Heart left ventricle (tissue), 16 donors: ENCODE data around the gene LCLAT1. TPM values are rescaled to one million over a fixed set of nuclear protein-coding genes. Genes with fewer than 3 reads are reported as not detected.
A peak's percentile ranks its signal among the peaks of the same experiment; 100 is the strongest.

Source experiments
- ATAC-seq, 4 donors: fragments of 200-7000 bp; cut with Tn5 transposase; one replicate each; pipeline ENCODE4 v1.9.1; 2020 to 2022; ENCODE audit warnings: moderate library complexity in 4 of 4, mild to moderate bottlenecking in 3 of 4, moderate number of reproducible peaks in 1 of 4
- DNase-seq, 5 donors: peaks; one replicate each; pipeline ENCODE4 v3.0.0-alpha.2; 2020
- H3K27ac ChIP-seq, 12 donors: fragments of 200-600 bp; sonication (generic) in 4 of 12; one replicate each; pipeline versions ENCODE4 v1.5.0 to v1.8.0; 2016 to 2022; ENCODE audit warnings: mild to moderate bottlenecking in 2 of 12
- H3K27me3 ChIP-seq, 9 donors: fragments of 200-600 bp; sonication (generic) in 2 of 9; one replicate each; pipeline versions ENCODE4 v1.5.1 to v1.8.0; 2016 to 2022; ENCODE audit warnings: mild to moderate bottlenecking in 3 of 9
- H3K36me3 ChIP-seq, 9 donors: fragments of 200-600 bp; sonication (generic) in 2 of 9; one replicate each; pipeline versions ENCODE4 v1.5.0 to v1.8.0; 2018 to 2022; ENCODE audit warnings: mild to moderate bottlenecking in 2 of 9
- H3K4me1 ChIP-seq, 12 donors: fragments of 200-600 bp; sonication (generic) in 4 of 12; one replicate each; pipeline versions ENCODE4 v1.5.0 to v1.8.0; 2016 to 2022; ENCODE audit warnings: mild to moderate bottlenecking in 3 of 12
- H3K4me3 ChIP-seq, 12 donors: fragments of 200-600 bp; sonication (generic) in 4 of 12; one replicate each; pipeline versions ENCODE4 v1.5.0 to v1.8.0; 2017 to 2022; ENCODE audit warnings: mild to moderate bottlenecking in 9 of 12, moderate library complexity in 4 of 12
- H3K9me3 ChIP-seq, 12 donors: fragments of 200-600 bp; sonication (generic) in 4 of 12; one replicate each; pipeline versions ENCODE4 v1.5.0 to v1.8.0; 2016 to 2022; ENCODE audit warnings: mild to moderate bottlenecking in 1 of 12
- CTCF ChIP-seq, 12 donors: fragments of 200-600 bp; sonication (generic) in 4 of 12; IDR thresholded peaks; one replicate each; pipeline versions ENCODE4 v1.5.0 to v1.8.0; 2018 to 2022; ENCODE audit warnings: antibody characterized with exemption in 12 of 12, mild to moderate bottlenecking in 5 of 12
- POLR2A ChIP-seq, 2 donors: fragments of 450-650 bp; IDR thresholded peaks; one replicate each; pipeline ENCODE4 v1.6.1; 2017; ENCODE audit warnings: antibody characterized with exemption in 2 of 2, mild to moderate bottlenecking in 2 of 2, moderate library complexity in 2 of 2
- WGBS, 4 donors: extraction: QIAGEN DNeasy Blood & Tissue Kit in 2 of 4; methylation state at CpG; one replicate each; pipeline versions ENCODE4 v1.1.5 to v1.1.7; 2013 to 2018; 5-methylcytosine and 5-hydroxymethylcytosine counted together
- intact Hi-C, 10 donors: fragments of 100-400 bp; cut with DNase I; formaldehyde crosslinking; loops; one replicate each; pipeline versions ENCODE4 v1.11.1 to v1.14.2; 2022
- polyA plus RNA-seq, 2 donors: library from polyadenylated mRNA; stranded (reverse); fragments of 200-250 nt; gene quantifications; one replicate each; pipeline ENCODE4 v1.2.3, GENCODE V29; 2013
- total RNA-seq, 9 donors: library from RNA; depleted of rRNA in 2 of 9; stranded (reverse); fragments of >200 nt in 2 of 9; fragmentation: NEBNext Ultra II Directional in 3 of 9; extraction: Animal tissue kit (Norgen Biotek cat#: 25700) in 3 of 9; gene quantifications; one replicate each; pipeline versions ENCODE4 v1.1.0 to v1.2.4, GENCODE V29; 2016 to 2023
- donor health status: ischemic (EF 13 %, LVEDD 7.1; RV severe dilation, severe dysfunction).
- donor health status: healthy with polysubstance abuse.
- donor health status: DM: no; HTN: yes; CAD: no.
- donor health status: DM: no; HTN: no; CAD: no.
- donor health status: ischemic (EF 25% LVEDD 6.9; RV normal size, moderate dysfunction).
- donor health status: ischemic (EF 25% LVEDD 5.7; RV mildly dilated, moderate dysfunction).
- donor health status: healthy.
- donor health status: DM: yes; HTN: yes; CAD: no.
- donor health status: ischemic (EF 35%, LVEDD 5.7; RV mildly dilated, moderate dysfunction).
- donor health status: nonischemic (EF 11% LVEDD 7.7; RV severe dilation, severe dysfunction).
- donor health status: DM: yes; HTN: yes; CAD: no.
- donor health status: PGD.
- donor health status: ischemic (EF 29% LVEDD 5.4; RV normal size, mild dysfunction).
- donor health status: nonischemic (EF 23%, LVEDD 6.1; RV moderate dilation, normal function).

Gene LCLAT1
- total and polyA plus RNA-seq, 11 donors = 9.8 to 70.2 (median 43.8) TPM

- Histone ChIP-seq H3K27me3 (no peaks in the 10 kb centered on the region), H3K36me3 (no peaks in the 10 kb centered on the region), H3K4me1 (peaks cover 0 to 24% (median 7%) of the 10 kb centered on the region in 12 donors), H3K9me3 (peaks cover 0 to 6% (median 0%) of the 10 kb centered on the region in 12 donors), H3K4me3 (no peak overlapping the region), H3K27ac (peak overlapping the region in 1 of 12 donors; percentile 16)
- DNase-seq = no peak
- intact Hi-C loops = no loop called here
- TF ChIP-seq CTCF (IDR thresholded peaks at IDR 0.05) = no peak
- TF ChIP-seq POLR2A (IDR thresholded peaks at IDR 0.05) = no peak
- ATAC-seq = peak in 3 of 4 donors; percentile 61 to 75 (median 66)
- WGBS, 4 donors = 39 to 61% (median 51%) methylated on average over 1 of the region's 1 CpG
These were observed 173.1 kb downstream of the LCLAT1 start for GRCh38 chr2:30620102-30620501.

GRCh38 chr2:30621836-30622235, 174.8 kb downstream of the LCLAT1 start:
- DNase-seq (no peak), ATAC-seq (peak in 2 of 4 donors; percentile 8 to 28)
- intact Hi-C loops = no loop called here
- WGBS, 4 donors = 95 to 98% (median 97%) methylated on average over 4 to 5 of the region's 5 CpGs
- H3K4me1 ChIP-seq = peaks cover 0 to 22% (median 3%) of the 10 kb centered on the region in 12 donors
- no peak overlapping the region for H3K27ac ChIP-seq
- H3K27me3 ChIP-seq = no peaks in the 10 kb centered on the region
- no peak for TF ChIP-seq POLR2A (IDR thresholded peaks at IDR 0.05)
- no peak for TF ChIP-seq CTCF (IDR thresholded peaks at IDR 0.05)
- peaks cover 0 to 6% (median 0%) of the 10 kb centered on the region in 12 donors for H3K9me3 ChIP-seq
- no peak overlapping the region for H3K4me3 ChIP-seq
- no peaks in the 10 kb centered on the region for H3K36me3 ChIP-seq

- no peaks in the 10 kb centered on the region for H3K36me3 ChIP-seq
- H3K4me3 ChIP-seq = no peak overlapping the region
- WGBS, 4 donors = 55 to 77% (median 75%) methylated on average over 4 of the region's 4 CpGs
- H3K27me3 ChIP-seq = no peaks in the 10 kb centered on the region
- peaks cover 0 to 6% (median 0%) of the 10 kb centered on the region in 12 donors for H3K9me3 ChIP-seq
- no peak overlapping the region for H3K27ac ChIP-seq
- peak in 3 of 4 donors; percentile 49 to 63 (median 56) for ATAC-seq
- DNase-seq = no peak
- peaks cover 0 to 22% (median 3%) of the 10 kb centered on the region in 12 donors for H3K4me1 ChIP-seq
- no peak for TF ChIP-seq POLR2A (IDR thresholded peaks at IDR 0.05)
- intact Hi-C loops = no loop called here
These were observed 175.4 kb downstream of the LCLAT1 start for GRCh38 chr2:30622452-30622851.

- Histone ChIP-seq H3K27me3 (no peaks in the 10 kb centered on the region), H3K36me3 (no peaks in the 10 kb centered on the region), H3K9me3 (no peaks in the 10 kb centered on the region), H3K4me1 (peaks cover 0 to 25% (median 0%) of the 10 kb centered on the region in 12 donors), H3K4me3 (no peak overlapping the region), H3K27ac (peak overlapping the region in 10 of 12 donors; percentile 13 to 61 (median 48))
- intact Hi-C loops = loop anchor here in 1 of 10 donors (5.0 kb wide), 1 partner anchor 67 kb away; no protein-coding TSS in a partner anchor
- no peak for DNase-seq
- no peak for ATAC-seq
- no peak for TF ChIP-seq POLR2A (IDR thresholded peaks at IDR 0.05)
- no peak for TF ChIP-seq CTCF (IDR thresholded peaks at IDR 0.05)
These were observed 178.2 kb downstream of the LCLAT1 start for GRCh38 chr2:30625276-30625675.

- peaks cover 0 to 27% (median under 1%) of the 10 kb centered on the region in 12 donors for H3K4me1 ChIP-seq
- 43 to 56% (median 50%) methylated on average over 3 of the region's 3 CpGs for WGBS, 4 donors
- intact Hi-C loops = loop anchor here in 1 of 10 donors (5.0 kb wide), 1 partner anchor 67 kb away; no protein-coding TSS in a partner anchor
- TF ChIP-seq POLR2A (IDR thresholded peaks at IDR 0.05) (no peak), CTCF (IDR thresholded peaks at IDR 0.05) (no peak)
- H3K27me3 ChIP-seq = no peaks in the 10 kb centered on the region
- no peak overlapping the region for H3K4me3 ChIP-seq
- H3K36me3 ChIP-seq = no peaks in the 10 kb centered on the region
- DNase-seq (no peak), ATAC-seq (peak in 3 of 4 donors; percentile 71 to 97 (median 93))
- H3K9me3 ChIP-seq = no peaks in the 10 kb centered on the region
- H3K27ac ChIP-seq = peak overlapping the region in 9 of 12 donors; percentile 13 to 61 (median 50)
These were observed 178.7 kb downstream of the LCLAT1 start for GRCh38 chr2:30625701-30626100.
